IPS DF 19.7 (cell line): ENCODE measurements around the gene TMEM69.
"Not testable (repeated sequence)": the region's sequence is repeated elsewhere in the genome, so short reads cannot be mapped to it uniquely, and the experiment has no call there.

Source experiments
- DNase-seq: peaks from one replicate; pipeline ENCODE4 v3.0.0-alpha.2; 2013; ENCODE audit warnings: low read depth, low spot score

The TMEM69 gene

DNA sequence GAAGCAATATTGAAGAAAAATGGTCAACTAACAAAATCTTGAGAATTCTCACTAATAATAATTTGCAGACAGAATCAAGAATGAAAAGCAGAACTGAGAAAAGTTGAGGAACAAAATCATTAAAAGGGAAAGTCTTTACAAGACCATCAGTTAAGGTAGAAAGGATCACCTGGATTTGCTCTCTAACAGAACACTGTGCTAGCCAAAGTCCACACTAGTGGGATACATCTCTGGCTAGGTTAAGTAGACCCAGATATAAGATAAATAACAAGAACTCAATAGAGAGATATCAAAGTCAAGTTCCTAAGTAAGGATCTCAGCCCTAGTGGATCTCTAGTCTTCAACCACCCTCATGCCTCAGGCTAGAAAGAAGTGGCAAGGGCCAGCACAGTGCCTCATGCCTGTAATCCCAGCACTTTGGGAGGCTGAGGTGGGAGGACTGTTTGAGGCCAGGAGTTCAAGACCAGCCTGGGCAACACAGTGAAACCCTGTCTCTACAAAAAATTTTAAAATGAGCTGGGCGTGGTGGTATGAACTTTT is 42.9 kb downstream of the TMEM69 start:
- DNase-seq: no peak

DNA sequence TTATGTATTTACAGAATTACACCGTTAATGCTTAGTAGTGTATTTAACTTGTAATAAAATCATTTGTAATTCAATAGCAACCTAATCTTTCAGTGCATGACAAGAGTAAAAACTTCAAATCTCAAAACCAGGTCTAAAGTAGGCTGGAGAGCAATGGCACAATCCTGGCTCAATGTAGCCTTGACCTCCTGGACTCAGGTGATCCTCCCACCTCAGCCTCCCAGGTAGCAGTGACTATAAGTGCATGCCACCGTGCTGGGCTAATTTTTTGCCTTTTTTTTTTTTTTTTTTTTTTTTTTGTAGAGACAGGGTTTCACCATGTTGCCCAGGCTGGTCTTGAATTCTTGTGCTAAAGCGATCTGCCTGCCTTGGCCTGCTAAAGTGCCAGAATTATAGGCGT is 51.2 kb downstream of the TMEM69 start:
- no peak for DNase-seq

DNA sequence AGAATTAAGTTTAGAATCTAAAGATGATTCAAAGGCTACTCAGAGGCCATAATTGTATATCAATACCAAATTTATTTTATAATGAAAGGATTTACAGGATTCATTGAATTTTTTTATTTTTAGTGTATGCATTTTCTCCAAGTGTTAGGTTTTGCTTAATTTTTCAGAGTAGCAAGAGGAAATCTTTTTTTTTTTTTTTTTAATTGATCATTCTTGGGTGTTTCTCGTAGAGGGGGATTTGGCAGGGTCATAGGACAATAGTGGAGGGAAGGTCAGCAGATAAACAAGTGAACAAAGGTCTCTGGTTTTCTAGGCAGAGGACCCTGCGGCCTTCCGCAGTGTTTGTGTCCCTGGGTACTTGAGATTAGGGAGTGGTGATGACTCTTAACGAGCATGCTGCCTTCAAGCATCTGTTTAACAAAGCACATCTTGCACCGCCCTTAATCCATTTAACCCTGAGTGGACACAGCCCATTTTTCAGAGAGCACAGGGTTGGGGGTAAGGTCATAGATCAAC is 51.7 kb downstream of the TMEM69 start:
- not testable (repeated sequence) for DNase-seq
